ENCODE results near the gene TTC38.

- TF ChIP-seq POLR2A (IDR thresholded peaks at IDR 0.05) (no peak), CTCF (IDR thresholded peaks at IDR 0.05) (no peak)
These were observed 61.8 kb downstream of the TTC38 start for GRCh38 chr22:46329616-46330015.
